H1 (cell line): ENCODE results near the gene ERMN. TPM values are rescaled to one million over a fixed set of nuclear protein-coding genes. Genes with fewer than 3 reads are reported as not detected.

Experiments used
- polyA plus RNA-seq, 7 experiments: library from polyadenylated mRNA; depleted of rRNA in 3 of 7; stranded (reverse) in 5 of 7; unstranded in 2 of 7; fragments of >200 nt in 5 of 7; fragments of 200-250 nt in 2 of 7; gene quantifications; 1 replicate in 5 of 7; 2 replicates in 1 of 7; 4 replicates in 1 of 7; pipeline versions ENCODE4 v1.2.1 to v1.2.3, GENCODE V29; 2011 to 2013; ENCODE audit warnings: missing spikeins in 2 of 7, mixed read lengths in 2 of 7
- total RNA-seq: library from RNA; stranded (reverse); fragmentation: NEBNext Ultra II Directional; extraction: Animal tissue kit (Norgen Biotek cat#: 25700); gene quantifications from 2 replicates; pipeline ENCODE4 v1.2.1, GENCODE V29; 2021
- TF ChIP-seq, protein P1 (sequence below): fragments of 300-600 bp; sonication (generic); IDR thresholded peaks from 2 replicates; pipeline ENCODE4 v1.7.1; 2012; ENCODE audit warnings: low read length, moderate library complexity, mild to moderate bottlenecking, inconsistent platforms; ENCODE audit not compliant: insufficient replicate concordance

Gene ERMN
- total and polyA plus RNA-seq, 2 of the 8 experiments (the other 6 are each of a cell fraction or from before 2014, with no cell fraction given): 0.11 TPM; not detected in 1

DNA sequence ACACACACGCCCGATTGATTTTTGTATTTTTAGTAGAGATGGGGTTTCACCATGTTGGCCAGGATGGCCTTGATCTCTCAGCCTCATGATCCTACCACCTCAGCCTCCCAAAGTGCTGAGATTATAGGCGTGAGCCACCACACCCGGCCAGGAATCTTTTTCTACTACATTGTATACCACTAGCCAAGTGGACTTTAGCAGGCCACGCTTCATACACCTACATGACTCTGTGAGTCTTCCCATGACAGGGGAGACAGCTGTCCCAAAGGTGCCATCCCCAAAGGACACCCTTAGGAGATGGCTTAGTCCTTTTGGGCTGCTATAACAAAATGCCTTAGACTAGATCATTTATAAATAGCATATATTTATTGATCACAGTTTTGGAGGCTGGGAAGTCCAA, 32.8 kb downstream of the ERMN start (continued):
- TF ChIP-seq, protein P1, sequence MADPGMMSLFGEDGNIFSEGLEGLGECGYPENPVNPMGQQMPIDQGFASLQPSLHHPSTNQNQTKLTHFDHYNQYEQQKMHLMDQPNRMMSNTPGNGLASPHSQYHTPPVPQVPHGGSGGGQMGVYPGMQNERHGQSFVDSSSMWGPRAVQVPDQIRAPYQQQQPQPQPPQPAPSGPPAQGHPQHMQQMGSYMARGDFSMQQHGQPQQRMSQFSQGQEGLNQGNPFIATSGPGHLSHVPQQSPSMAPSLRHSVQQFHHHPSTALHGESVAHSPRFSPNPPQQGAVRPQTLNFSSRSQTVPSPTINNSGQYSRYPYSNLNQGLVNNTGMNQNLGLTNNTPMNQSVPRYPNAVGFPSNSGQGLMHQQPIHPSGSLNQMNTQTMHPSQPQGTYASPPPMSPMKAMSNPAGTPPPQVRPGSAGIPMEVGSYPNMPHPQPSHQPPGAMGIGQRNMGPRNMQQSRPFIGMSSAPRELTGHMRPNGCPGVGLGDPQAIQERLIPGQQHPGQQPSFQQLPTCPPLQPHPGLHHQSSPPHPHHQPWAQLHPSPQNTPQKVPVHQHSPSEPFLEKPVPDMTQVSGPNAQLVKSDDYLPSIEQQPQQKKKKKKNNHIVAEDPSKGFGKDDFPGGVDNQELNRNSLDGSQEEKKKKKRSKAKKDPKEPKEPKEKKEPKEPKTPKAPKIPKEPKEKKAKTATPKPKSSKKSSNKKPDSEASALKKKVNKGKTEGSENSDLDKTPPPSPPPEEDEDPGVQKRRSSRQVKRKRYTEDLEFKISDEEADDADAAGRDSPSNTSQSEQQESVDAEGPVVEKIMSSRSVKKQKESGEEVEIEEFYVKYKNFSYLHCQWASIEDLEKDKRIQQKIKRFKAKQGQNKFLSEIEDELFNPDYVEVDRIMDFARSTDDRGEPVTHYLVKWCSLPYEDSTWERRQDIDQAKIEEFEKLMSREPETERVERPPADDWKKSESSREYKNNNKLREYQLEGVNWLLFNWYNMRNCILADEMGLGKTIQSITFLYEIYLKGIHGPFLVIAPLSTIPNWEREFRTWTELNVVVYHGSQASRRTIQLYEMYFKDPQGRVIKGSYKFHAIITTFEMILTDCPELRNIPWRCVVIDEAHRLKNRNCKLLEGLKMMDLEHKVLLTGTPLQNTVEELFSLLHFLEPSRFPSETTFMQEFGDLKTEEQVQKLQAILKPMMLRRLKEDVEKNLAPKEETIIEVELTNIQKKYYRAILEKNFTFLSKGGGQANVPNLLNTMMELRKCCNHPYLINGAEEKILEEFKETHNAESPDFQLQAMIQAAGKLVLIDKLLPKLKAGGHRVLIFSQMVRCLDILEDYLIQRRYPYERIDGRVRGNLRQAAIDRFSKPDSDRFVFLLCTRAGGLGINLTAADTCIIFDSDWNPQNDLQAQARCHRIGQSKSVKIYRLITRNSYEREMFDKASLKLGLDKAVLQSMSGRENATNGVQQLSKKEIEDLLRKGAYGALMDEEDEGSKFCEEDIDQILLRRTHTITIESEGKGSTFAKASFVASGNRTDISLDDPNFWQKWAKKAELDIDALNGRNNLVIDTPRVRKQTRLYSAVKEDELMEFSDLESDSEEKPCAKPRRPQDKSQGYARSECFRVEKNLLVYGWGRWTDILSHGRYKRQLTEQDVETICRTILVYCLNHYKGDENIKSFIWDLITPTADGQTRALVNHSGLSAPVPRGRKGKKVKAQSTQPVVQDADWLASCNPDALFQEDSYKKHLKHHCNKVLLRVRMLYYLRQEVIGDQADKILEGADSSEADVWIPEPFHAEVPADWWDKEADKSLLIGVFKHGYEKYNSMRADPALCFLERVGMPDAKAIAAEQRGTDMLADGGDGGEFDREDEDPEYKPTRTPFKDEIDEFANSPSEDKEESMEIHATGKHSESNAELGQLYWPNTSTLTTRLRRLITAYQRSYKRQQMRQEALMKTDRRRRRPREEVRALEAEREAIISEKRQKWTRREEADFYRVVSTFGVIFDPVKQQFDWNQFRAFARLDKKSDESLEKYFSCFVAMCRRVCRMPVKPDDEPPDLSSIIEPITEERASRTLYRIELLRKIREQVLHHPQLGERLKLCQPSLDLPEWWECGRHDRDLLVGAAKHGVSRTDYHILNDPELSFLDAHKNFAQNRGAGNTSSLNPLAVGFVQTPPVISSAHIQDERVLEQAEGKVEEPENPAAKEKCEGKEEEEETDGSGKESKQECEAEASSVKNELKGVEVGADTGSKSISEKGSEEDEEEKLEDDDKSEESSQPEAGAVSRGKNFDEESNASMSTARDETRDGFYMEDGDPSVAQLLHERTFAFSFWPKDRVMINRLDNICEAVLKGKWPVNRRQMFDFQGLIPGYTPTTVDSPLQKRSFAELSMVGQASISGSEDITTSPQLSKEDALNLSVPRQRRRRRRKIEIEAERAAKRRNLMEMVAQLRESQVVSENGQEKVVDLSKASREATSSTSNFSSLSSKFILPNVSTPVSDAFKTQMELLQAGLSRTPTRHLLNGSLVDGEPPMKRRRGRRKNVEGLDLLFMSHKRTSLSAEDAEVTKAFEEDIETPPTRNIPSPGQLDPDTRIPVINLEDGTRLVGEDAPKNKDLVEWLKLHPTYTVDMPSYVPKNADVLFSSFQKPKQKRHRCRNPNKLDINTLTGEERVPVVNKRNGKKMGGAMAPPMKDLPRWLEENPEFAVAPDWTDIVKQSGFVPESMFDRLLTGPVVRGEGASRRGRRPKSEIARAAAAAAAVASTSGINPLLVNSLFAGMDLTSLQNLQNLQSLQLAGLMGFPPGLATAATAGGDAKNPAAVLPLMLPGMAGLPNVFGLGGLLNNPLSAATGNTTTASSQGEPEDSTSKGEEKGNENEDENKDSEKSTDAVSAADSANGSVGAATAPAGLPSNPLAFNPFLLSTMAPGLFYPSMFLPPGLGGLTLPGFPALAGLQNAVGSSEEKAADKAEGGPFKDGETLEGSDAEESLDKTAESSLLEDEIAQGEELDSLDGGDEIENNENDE: no peak
